Ovary (tissue), 3 donors: ENCODE results near the gene LRIT3.

Experiments
- CTCF ChIP-seq, 3 donors: fragments of 450-650 bp in 2 of 3; fragments of 200-600 bp in 1 of 3; IDR thresholded peaks; one replicate each; pipeline versions ENCODE4 v1.5.1 to v1.8.0; 2016 to 2022; ENCODE audit warnings: antibody characterized with exemption in 3 of 3, mild to moderate bottlenecking in 1 of 3
- POLR2A ChIP-seq: fragments of 450-650 bp; IDR thresholded peaks from one replicate; pipeline ENCODE4 v1.6.1; 2017; ENCODE audit warnings: antibody characterized with exemption, mild to moderate bottlenecking, moderate library complexity
- donor health status: DM: no; HTN: no; CAD: no.

GRCh38 chr4:109872950-109873656 is 25.2 kb downstream of the LRIT3 start:
- TF ChIP-seq POLR2A, result no peak
- no peak for TF ChIP-seq CTCF (IDR thresholded peaks at IDR 0.05)
